Fibroblast of upper back skin (primary cell): Measurements from ENCODE around the gene ZNF771.
"Not testable (repeated sequence)": the region's sequence is repeated elsewhere in the genome, so short reads cannot be mapped to it uniquely, and the experiment has no call there.

Experiments
- DNase-seq: peaks from one replicate; pipeline ENCODE4 v3.0.0-alpha.2; 2013

ZNF771 gene

DNA sequence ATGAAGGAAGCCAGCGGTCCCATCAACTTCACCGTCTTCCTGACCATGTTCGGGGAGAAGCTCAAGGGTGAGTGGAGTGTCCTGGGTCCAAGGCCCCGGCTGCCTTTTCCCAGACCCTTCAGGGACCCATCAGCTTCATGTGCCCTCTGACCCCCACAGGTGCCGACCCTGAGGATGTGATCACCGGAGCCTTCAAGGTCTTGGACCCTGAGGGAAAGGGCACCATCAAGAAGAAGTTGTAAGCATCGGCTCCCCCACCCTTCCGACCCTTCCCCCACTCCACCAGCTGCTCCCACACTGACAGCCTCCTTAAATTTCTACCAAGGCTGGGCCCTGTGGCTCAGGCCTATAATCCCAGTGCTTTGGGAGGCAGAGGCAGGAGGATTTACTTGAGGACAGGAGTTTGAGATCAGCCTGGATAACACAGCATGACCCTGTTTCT is 30.9 kb upstream of the ZNF771 start:
- DNase-seq = no peak

DNA sequence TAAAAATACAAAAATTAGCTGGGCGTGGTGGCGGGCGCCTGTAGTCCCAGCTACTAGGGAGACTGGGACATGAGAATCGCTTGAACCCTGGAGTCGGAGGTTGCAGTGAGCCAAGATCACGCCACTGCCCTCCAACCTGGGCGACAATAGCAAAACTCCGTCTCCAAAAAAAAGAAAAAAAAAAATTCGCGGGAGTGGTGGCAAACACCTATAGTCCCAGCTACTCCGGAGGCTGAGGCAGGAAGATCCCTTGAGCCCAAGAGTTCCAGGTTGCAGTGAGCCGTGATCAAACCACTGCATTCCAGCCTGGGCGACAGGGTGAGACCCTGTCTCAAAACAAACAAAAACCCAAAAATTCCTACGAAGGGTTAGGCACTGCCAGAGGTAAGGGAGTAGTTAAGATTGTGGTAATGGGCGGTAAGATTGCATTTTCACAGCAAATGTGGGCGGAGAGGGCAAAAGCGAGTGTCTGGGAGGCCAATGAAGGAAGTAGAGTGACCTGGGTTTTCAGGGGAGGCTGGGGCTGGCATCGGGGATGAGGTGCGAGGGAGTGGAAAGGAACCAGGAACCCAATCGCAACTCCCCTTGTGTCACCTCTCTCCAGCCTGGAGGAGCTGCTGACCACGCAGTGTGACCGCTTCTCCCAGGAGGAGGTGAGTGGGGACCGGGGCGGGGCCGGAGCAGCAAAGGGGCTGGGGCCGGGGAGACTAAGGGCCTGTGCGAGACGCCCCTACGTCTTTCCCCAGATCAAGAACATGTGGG is 30.2 kb upstream of the ZNF771 start:
- no peak for DNase-seq

DNA sequence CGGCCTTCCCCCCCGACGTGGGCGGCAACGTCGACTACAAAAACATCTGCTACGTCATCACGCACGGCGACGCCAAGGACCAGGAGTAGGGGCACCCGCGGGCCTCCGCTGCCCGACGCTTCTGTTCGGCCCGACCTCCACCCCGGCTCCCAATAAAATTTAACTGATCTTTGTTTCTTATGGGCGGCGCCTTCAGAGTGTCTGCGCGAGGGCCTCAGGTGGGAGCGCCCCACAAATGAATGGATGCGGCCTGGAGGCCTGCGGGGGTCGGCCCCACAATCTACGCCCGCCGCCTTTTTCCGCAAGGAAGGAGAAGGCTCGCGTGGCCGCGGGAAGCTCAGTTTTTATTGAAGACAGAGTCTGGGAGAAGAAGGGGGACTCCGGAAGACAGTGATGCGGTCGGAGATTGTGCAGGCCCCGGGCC is 29.6 kb upstream of the ZNF771 start:
- peak; percentile 89 for DNase-seq

DNA sequence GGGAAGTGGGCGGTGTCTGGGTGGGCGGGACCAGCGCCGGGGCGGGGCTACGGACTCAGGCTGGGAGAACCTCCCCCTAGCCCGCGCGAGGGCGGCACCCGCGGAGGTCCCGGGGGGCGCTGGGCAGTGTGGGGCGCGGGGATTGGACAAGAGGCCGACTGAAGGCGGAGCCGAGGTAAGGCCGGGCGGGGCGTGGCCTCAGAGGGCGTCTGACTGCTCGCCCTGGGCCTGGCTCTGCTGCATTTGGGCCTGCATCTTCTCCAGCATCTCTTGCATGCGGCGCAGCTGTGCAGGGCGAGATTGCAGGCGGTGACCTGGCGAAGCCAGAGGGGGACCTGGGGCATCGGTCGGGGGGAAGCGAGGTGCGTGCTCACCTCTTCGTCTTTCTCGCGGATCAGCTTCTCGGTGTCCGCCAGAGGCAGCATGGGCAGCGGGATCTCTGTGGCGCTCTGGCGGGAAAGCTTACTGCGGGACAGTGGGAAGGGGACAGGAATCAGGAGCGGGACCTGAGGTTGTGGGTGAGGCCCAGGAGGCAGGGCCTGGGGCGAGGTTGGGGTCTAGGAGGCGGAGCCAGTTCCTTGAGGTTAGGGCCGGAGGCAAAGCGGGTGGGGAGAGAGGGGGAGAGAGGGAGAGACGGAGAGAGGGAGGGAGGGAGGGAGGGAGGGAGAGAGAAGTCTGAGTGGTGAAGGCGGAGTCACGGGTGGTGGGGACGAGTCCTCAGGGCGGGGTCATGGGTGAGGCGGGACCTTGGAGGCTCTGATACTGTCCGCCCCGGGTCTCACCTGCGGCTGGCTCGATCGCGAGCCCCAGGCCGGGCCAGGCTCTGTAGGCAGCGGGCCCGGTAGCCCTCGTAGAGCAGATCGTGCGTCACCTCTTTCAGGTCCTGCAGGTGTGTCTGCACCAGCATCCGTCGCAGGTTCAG is 28.9 kb upstream of the ZNF771 start:
- peak; percentile 97 for DNase-seq

DNA sequence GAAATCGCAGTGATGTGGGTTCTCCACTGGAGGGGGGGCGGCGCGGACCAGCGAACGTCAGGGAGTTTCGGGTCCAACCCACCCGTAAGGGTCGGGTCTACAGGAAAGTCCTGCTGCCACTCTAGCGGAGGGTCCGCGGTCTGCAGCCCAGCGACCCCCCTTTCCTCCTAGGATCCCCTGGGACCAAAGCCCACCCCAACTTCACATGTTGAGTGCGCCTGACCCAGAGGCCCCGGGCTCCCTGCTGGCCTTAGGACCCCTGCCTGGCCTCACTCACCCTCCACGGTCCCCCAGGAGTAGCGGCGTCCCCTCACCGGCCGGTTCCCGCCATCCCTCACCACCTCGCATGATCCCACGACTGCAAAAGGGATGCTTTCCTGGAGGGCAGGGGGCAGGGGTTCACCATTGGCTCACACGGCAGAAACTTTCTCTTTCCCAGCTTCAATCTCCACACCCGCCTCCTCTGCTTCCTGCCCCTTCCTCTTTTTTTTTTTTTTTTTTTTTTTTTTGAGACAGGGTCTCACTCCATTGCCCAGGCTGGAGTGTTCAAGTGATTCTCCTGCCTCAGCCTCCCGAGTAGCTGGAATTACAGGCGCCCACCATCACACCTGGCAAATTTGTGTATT is 28.1 kb upstream of the ZNF771 start:
- DNase-seq = no peak

DNA sequence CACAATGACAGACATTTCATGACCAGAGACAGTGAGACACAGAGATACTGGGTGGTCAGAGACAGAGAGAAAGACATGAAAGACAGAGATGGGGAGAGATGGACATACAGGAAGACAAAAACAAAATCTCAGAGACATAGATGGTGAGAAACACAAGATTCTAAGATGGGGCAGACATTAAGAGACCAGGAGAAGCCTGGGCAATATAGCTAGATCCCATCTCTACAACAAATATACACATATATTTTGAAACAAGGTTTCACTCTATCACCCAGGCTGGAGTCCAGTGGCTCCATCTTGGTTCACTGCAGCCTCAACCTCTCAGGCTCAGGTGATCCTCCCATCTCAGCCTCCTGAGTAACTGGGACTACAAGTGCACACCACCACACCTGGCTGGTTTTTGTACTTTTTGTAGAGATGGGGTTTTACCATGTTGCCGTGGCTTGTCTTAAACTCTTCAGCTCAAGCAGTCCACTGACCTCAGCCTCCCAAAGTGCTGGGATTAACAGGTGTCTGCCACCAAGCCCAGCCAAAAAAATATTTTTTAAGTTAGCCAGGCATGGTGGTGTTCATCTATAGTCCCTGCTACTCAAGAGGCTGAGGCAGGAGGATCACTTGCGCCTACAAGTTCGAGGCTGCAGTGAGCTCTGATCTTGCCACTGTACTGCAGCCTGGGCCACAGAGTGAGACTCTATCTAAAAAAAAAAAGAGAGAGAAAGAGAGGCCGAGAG is 27.2 kb upstream of the ZNF771 start:
- DNase-seq = no peak

DNA sequence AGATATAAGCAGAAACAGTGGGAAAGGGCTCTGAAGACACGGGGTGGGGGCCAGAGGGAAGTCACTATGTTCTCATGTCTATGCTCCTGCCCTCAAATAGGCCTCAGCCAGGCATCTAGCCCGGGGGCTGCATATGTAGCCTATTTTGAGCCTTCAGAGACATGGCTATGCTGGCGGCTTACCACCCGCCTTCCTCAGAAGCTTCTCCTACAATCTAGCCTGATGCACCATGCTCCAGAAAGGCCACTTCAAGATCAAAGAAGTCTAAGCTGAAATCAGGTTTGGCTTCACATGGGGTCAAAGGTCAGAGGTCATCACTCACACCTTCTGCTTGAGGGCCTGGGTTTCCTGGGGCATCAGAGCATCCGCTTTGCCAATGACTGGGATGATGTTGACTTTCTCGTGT is 26.6 kb upstream of the ZNF771 start:
- no peak for DNase-seq

DNA sequence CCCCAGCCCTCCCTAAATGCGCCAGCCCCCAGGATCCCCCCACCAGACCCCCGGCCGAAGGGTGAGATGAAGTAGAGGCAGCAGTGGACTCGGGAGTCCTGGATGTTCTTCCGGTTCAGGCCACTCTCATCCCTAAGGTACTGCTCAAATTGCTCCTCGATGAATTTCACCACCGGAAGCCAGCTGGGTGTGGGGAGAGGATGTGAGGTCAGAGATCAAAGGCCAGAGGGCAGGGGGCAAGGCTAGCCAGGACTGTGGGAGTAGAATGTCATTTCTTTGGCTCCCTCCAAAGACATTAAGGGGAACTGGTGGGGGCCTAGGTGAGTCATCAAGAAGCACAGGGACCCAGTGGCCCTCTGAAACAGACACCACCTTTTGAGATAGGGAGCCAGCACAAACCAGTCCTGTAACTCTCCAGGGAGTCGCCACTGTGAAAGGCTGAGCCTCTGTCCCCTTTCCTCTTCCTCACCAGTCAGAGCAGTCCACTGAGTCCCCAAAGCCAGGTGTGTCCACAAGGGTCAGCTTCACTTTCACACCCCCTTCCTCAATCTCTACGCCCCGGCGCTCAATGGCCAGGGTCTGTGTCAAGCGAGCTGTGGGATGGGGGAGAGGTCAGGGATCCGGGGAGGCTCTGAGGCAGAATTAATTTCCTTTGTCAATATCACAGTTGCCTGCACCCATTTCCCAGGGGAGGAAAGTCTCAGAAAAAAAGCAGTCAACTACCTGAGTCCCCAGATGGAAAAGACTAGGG is 25.9 kb upstream of the ZNF771 start:
- no peak for DNase-seq

DNA sequence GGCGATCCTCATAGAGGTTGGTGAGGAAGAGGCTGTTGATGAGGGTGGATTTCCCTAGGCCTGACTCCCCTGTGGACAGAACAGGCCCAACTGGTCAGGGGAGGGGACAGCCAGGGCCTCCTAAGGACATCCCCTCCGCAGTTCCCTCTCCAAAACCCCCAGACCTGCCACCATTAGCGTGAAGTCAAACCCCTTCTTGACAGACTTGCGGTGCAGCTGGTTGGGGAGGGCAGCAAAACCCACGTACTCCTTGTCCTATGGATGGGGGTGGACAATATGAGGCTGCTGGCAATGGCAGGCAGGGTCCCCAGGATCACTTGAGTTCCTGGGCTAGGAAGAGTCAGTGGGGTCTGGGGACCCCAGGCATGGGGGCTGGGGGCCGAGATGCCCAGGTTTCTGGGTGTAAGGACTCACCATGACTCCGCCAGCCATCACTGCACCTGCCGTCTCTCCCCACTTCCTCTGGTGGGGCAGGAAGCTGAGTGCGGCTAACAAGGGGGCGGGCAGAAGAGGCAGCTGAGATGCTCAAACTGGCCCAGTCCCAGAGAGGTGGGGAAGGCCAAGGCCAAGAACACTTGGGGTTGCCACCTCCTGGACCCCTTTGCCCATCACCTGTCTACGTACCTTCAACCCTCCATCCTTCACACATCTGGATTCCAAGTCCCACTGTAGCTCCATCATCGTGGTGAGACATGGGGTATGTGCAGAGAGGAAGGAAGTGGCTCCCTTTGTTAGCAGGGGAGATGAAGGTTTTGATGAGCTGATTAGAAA is 25.1 kb upstream of the ZNF771 start, which contains the start of gene SEPTIN1:
Gene SEPTIN1 (minus strand): TSS at position 451 of the 771 bp plus-strand sequence. CDS start 19 bp downstream, at position 432.
- no peak for DNase-seq

DNA sequence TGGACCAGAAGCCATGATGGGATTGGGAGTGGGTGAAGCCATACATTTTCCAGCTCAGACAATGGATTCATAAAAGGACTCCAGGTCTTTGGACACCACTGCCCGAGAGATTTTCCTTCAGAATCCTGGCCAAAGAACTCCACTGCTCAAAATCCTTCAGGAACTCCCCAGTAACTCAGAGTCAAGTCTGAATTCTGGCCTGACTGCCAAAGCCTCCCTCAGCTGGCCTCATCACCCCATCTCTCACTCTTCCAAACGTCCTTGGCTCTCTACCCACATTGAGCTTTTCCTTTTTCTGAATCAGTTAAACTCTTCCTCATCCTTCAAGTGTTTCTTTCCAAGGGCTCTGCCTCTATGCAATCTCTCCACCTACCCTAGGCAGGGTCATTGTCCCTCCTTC is 23.9 kb upstream of the ZNF771 start:
- no peak for DNase-seq

DNA sequence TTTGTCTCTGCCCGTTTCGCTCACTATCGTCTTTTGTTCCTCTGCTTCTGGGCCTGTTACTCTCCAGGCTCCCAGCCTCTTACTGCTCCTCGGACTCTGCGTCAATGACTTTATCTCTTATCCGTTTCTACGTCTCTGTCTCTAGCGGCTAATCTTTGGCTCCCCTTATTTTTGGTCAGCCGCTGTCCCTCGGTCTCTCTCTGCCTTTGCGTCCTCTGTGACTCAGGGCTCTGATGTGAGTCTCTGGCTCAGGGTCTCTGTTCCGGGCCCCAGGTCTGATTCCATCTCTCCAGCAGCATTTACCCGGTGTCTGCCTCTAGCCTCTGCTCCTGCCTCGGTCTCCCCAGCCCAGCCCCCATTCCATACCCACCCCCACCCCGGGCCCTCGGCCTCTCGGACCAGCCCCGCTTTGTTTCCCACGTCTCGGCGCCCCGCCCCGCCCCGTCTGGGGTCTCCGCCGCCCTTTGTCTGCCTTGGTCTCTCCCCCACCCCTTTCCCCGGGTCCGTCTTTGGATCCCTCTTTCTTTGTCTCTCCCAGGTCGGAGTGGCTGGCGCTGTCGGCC is 12.7 kb upstream of the ZNF771 start:
- DNase-seq = no peak

DNA sequence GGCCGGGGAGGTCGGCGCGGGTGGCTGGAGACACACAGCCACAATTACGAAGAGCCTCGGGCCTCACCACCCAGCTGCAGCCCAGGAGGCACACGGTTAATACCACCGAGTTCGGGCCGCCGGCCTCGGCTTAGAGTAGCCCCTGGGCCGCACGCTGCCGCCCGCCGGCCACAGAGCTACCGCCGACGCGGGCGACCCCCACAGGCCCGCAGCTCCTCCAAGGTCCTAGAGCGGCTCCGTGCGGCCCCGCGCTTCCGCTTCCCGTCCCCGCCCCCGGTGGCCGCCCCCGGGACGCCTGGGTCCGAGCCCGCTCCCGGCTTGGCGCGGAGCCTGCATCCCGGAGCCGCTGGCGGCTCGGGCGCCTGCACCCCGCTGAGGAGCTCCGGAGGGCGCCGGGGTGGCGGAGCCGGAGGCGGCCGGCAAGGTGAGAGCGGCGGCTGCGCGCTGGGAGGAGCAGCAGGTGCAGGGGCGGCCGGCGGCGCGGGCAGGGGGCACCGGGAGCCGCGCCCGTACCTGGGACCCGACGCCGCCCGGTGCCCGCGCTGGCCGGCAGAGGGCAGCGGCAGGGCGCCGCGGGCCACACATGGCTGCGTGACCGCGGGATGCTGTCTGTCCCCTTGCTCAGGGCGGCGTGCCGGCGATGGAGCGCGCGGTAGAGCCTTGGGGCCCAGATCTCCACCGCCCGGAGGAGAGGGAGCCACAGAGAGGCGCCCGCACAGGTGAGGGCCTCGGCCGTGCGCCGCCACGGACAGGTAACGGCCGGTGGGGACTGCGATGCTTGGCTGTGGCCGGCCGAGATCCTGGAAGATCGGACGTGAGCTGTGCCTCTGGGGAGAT is 12.0 kb upstream of the ZNF771 start, which contains the start of gene ZNF48:
Gene ZNF48 (plus strand): TSS at position 266 of the 837 bp plus-strand sequence. CDS start 375 bp downstream, at position 641.
- peak; percentile 83 for DNase-seq

DNA sequence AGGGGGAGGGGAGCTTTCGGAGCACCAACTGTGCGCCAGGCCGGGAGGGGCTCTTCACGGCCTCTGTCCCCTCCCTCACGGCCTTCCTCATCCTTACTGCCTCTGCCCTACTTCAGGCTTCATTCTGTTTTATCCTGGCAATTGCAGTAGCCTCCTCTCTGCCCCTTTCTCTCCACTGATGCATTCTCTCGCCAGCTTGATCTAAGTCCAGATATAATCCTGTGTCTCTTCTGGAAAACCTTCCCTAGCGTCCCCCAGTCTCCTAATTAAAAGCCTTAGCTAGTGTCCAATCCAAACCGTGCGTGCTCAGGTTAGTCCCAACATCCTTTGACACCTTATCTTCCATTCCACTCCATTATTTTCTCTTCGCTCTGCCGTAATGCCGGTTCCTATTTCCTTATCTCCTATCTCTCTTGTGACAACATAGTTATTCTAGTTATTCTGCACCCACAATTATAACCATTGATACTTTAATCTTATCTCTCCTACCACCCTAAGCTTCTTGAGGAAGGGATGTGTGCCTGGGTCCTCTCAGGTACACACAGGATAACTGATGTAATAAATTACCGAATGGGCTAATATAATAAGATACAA is 11.3 kb upstream of the ZNF771 start:
- no peak for DNase-seq

DNA sequence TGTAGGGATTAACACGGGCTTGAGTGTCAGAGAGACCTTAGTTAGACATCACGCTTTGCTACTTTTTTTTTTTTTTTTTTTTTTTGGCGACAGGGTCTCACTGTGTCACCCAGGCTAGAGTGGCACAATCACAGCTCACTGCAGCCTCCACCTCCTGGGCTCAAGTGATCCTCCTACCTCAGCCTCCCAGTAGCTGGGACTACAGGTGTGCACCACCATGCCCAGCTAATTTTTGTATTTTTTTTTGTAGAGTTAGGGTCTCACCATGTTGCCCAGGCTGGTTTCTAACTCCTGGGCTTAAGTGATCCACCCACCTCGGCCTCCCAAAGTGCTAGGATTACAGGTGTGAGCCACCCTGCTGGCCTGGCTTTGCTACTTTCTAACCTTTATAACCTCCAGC is 10.8 kb upstream of the ZNF771 start:
- not testable (repeated sequence) for DNase-seq

DNA sequence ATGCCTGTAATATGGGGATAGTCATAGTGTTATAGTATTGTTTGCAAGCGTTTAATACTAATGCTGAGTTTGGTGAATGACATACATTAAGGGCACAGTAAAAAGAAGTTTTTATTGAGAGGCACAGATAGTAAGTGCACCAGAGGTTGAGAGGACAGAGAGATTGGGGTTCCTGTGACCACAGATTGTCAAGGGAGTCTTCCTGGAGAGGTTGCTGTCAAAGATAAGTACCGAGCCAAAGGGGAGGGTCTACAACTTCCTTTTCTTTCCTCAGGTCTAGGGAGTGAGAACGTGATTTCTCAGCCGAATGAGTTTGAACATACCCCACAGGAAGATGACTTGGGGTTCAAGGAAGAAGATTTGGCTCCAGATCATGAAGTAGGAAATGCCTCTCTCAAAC is 10.3 kb upstream of the ZNF771 start:
- DNase-seq = no peak

DNA sequence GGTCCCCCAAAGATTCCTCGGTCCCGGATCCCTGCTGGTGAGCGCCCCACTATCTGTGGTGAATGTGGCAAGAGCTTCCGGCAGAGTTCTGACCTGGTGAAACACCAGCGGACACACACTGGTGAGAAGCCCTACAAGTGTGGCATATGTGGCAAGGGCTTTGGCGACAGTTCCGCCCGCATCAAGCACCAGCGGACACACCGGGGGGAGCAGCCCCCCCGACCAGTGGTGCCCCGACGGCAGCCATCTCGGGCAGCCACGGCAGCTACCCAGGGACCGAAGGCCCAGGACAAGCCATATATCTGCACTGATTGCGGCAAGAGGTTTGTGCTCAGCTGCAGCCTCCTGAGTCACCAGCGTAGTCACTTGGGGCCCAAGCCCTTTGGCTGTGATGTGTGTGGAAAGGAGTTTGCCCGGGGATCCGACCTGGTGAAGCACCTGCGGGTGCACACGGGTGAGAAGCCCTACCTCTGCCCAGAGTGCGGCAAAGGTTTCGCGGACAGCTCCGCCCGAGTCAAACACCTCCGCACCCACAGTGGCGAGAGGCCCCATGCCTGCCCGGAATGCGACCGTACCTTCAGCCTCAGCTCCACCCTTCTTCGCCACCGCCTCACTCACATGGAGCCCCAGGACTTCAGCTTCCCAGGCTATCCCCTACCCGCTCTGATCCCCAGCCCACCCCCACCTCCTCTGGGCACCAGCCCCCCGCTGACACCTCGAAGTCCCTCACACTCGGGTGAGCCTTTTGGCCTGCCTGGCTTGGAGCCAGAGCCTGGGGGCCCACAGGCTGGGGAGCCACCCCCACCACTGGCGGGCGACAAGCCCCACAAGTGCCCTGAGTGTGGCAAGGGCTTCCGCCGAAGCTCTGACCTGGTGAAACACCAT is 9.4 kb upstream of the ZNF771 start:
- DNase-seq = no peak

DNA sequence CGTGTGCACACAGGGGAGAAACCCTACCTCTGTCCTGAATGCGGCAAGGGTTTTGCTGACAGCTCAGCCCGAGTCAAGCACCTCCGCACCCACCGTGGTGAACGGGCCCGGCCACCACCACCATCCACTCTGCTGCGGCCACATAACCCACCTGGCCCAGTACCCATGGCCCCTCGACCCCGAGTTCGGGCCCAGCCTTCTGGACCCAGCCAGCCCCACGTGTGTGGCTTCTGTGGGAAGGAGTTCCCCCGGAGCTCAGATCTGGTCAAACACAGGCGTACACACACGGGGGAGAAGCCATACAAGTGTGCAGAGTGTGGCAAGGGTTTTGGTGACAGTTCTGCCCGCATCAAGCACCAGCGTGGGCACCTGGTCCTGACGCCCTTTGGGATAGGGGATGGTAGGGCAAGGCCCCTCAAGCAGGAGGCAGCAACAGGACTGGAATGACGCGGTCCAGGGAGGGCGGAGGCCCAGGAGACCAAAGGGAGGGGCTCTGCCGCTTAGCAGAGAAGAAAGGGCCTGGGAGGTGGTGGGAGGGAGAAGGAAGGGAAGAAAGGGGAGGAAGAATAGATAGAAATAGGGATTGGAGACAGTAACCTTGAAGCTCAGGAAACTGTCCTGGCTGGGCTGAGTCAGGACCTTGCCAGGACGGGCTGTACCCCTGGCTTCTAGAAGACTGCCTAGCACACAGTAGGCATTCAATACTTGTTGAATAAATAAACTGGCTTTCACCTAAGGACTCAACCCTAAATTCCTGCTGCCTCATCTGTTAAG is 8.6 kb upstream of the ZNF771 start:
- no peak for DNase-seq
